Suprapubic skin (tissue), 4 donors: ENCODE measurements around the gene HECW1. TPM values are rescaled to one million over a fixed set of nuclear protein-coding genes. Genes with fewer than 3 reads are reported as not detected.

ENCODE experiments used
- DNase-seq, 2 donors: peaks; one replicate each; pipeline ENCODE4 v3.0.0-alpha.2; 2019; ENCODE audit warnings: low spot score in 2 of 2
- H3K27ac ChIP-seq: fragments of 200-600 bp; sonication (generic); one replicate; pipeline ENCODE4 v1.5.1; 2019
- H3K27me3 ChIP-seq: fragments of 200-600 bp; sonication (generic); one replicate; pipeline ENCODE4 v1.5.1; 2019
- H3K36me3 ChIP-seq: fragments of 200-600 bp; sonication (generic); one replicate; pipeline ENCODE4 v1.5.1; 2019
- H3K4me1 ChIP-seq: fragments of 200-600 bp; sonication (generic); one replicate; pipeline ENCODE4 v1.5.1; 2019
- H3K4me3 ChIP-seq: fragments of 200-600 bp; sonication (generic); one replicate; pipeline ENCODE4 v1.5.1; 2019; ENCODE audit warnings: mild to moderate bottlenecking
- H3K9me3 ChIP-seq: fragments of 200-600 bp; sonication (generic); one replicate; pipeline ENCODE4 v1.5.1; 2019
- EP300 ChIP-seq: sonication (generic); formaldehyde crosslinking; IDR thresholded peaks from one replicate; pipeline ENCODE4 v1.6.1; 2017; ENCODE audit warnings: antibody characterized with exemption
- POLR2A ChIP-seq, 2 donors: fragments of 450-650 bp; IDR thresholded peaks; one replicate each; pipeline ENCODE4 v1.6.1; 2017; ENCODE audit warnings: antibody characterized with exemption in 2 of 2, mild to moderate bottlenecking in 2 of 2, moderate library complexity in 2 of 2
- POLR2AphosphoS5 ChIP-seq, 3 donors: sonication (generic); formaldehyde crosslinking; IDR thresholded peaks; one replicate each; pipeline ENCODE4 v1.6.1; 2017; ENCODE audit warnings: antibody characterized with exemption in 3 of 3
- WGBS: methylation state at CpG from one replicate; pipeline ENCODE4 v1.1.5; 2018; 5-methylcytosine and 5-hydroxymethylcytosine counted together
- total RNA-seq, 4 donors: library from RNA; depleted of rRNA; stranded (reverse); fragments of >200 nt; gene quantifications; one replicate each; pipeline ENCODE4 v1.1.0, GENCODE V29; 2016
- TF ChIP-seq, protein P1 (sequence below), 2 donors: fragments of 200-600 bp in 1 of 2; fragments of 450-650 bp in 1 of 2; sonication (generic) in 1 of 2; IDR thresholded peaks; one replicate each; pipeline ENCODE4 v1.5.1; 2016 to 2019; ENCODE audit warnings: antibody characterized with exemption in 2 of 2, mild to moderate bottlenecking in 1 of 2, moderate library complexity in 1 of 2

The HECW1 gene
- total RNA-seq, 4 donors from 2014 or later: 0.17 to 0.73 (median 0.32) TPM; not detected in 1

- Histone ChIP-seq H3K27me3 (no peaks in the 10 kb centered on the region), H3K9me3 (no peaks in the 10 kb centered on the region), H3K27ac (no peak overlapping the region), H3K4me3 (no peak overlapping the region), H3K4me1 (no peaks in the 10 kb centered on the region), H3K36me3 (no peaks in the 10 kb centered on the region)
- WGBS: 35% methylated on average over 2 of the region's 2 CpGs
- no peak for DNase-seq
- TF ChIP-seq, protein P1, sequence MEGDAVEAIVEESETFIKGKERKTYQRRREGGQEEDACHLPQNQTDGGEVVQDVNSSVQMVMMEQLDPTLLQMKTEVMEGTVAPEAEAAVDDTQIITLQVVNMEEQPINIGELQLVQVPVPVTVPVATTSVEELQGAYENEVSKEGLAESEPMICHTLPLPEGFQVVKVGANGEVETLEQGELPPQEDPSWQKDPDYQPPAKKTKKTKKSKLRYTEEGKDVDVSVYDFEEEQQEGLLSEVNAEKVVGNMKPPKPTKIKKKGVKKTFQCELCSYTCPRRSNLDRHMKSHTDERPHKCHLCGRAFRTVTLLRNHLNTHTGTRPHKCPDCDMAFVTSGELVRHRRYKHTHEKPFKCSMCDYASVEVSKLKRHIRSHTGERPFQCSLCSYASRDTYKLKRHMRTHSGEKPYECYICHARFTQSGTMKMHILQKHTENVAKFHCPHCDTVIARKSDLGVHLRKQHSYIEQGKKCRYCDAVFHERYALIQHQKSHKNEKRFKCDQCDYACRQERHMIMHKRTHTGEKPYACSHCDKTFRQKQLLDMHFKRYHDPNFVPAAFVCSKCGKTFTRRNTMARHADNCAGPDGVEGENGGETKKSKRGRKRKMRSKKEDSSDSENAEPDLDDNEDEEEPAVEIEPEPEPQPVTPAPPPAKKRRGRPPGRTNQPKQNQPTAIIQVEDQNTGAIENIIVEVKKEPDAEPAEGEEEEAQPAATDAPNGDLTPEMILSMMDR (IDR thresholded peaks at IDR 0.05): no peak
- no peak for TF ChIP-seq POLR2A (IDR thresholded peaks at IDR 0.05)
- no peak for TF ChIP-seq EP300
- no peak for TF ChIP-seq POLR2AphosphoS5 (IDR thresholded peaks at IDR 0.05)
Observed at GRCh38 chr7:43395351-43395750, 282.9 kb downstream of the HECW1 start.

DNA sequence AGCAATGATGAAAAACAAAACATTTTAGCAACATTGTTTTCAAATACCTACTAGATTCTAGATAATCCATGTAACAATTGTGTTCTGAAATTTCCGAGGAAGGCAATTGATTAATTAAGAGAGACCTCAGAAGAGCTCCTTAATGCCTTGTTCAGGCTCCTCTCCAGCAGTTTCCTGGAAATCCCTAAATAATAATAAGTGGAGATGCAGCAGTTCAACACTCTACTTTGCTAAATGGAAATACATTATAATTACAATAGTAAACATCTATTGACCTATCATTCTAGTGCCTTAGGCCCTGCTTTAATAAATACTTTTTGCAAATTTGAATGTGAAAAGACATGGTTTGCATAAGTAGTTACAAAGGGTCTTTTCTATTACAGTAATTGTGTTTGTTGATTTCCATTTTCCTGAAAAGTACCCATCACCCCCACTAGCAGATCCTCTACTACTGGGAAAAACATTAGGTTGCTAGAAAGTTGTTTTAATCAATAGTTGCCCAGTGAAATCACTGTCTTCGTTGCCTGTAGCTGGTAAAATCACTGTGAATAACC, 283.8 kb downstream of the HECW1 start:
- WGBS: 65% methylated on average over 2 of the region's 2 CpGs

GRCh38 chr7:43398831-43399230, 286.4 kb downstream of the HECW1 start:
- H3K27ac ChIP-seq: no peak overlapping the region
- TF ChIP-seq EP300: no peak

More for the DNA sequence above, 283.8 kb downstream of the HECW1 start:
- Histone ChIP-seq H3K9me3 (no peaks in the 10 kb centered on the region), H3K27ac (no peak overlapping the region), H3K27me3 (peaks cover 4% of the 10 kb centered on the region), H3K4me3 (no peak overlapping the region), H3K4me1 (no peaks in the 10 kb centered on the region), H3K36me3 (no peaks in the 10 kb centered on the region)
- TF ChIP-seq EP300: no peak
- TF ChIP-seq, protein P1 (IDR thresholded peaks at IDR 0.05): no peak
- no peak for DNase-seq

GRCh38 chr7:43405948-43406347, 293.5 kb downstream of the HECW1 start:
- no peak for TF ChIP-seq POLR2AphosphoS5 (IDR thresholded peaks at IDR 0.05)
- no peak for TF ChIP-seq POLR2A (IDR thresholded peaks at IDR 0.05)
- TF ChIP-seq EP300: no peak
- TF ChIP-seq, protein P1 (IDR thresholded peaks at IDR 0.05): no peak
- 96% methylated on average over 2 of the region's 2 CpGs for WGBS

More at GRCh38 chr7:43398831-43399230, 286.4 kb downstream of the HECW1 start:
- DNase-seq: no peak
- Histone ChIP-seq H3K27me3 (peaks cover 4% of the 10 kb centered on the region), H3K9me3 (no peaks in the 10 kb centered on the region), H3K36me3 (no peaks in the 10 kb centered on the region), H3K4me3 (no peak overlapping the region), H3K4me1 (no peaks in the 10 kb centered on the region)

GRCh38 chr7:43406961-43407360, 294.5 kb downstream of the HECW1 start:
- 84% methylated on average over 5 of the region's 5 CpGs for WGBS
- Histone ChIP-seq H3K27ac (no peak overlapping the region), H3K36me3 (no peaks in the 10 kb centered on the region), H3K9me3 (no peaks in the 10 kb centered on the region), H3K4me1 (no peaks in the 10 kb centered on the region), H3K4me3 (no peak overlapping the region), H3K27me3 (no peaks in the 10 kb centered on the region)
- DNase-seq: no peak
- TF ChIP-seq POLR2A (IDR thresholded peaks at IDR 0.05) (no peak), EP300 (no peak), POLR2AphosphoS5 (IDR thresholded peaks at IDR 0.05) (no peak)
- TF ChIP-seq, protein P1 (IDR thresholded peaks at IDR 0.05): no peak

More at GRCh38 chr7:43405948-43406347, 293.5 kb downstream of the HECW1 start:
- no peaks in the 10 kb centered on the region for H3K36me3 ChIP-seq
- H3K27ac ChIP-seq: no peak overlapping the region
- DNase-seq: no peak
- peaks cover under 1% of the 10 kb centered on the region for H3K27me3 ChIP-seq
- H3K4me1 ChIP-seq: no peaks in the 10 kb centered on the region
- no peaks in the 10 kb centered on the region for H3K9me3 ChIP-seq
- H3K4me3 ChIP-seq: no peak overlapping the region

- Histone ChIP-seq H3K4me1 (no peaks in the 10 kb centered on the region), H3K9me3 (no peaks in the 10 kb centered on the region), H3K27me3 (no peaks in the 10 kb centered on the region), H3K27ac (no peak overlapping the region), H3K36me3 (no peaks in the 10 kb centered on the region), H3K4me3 (no peak overlapping the region)
- DNase-seq: no peak
- TF ChIP-seq, protein P1 (IDR thresholded peaks at IDR 0.05): no peak
- no peak for TF ChIP-seq POLR2A (IDR thresholded peaks at IDR 0.05)
- no peak for TF ChIP-seq EP300
- TF ChIP-seq POLR2AphosphoS5 (IDR thresholded peaks at IDR 0.05): no peak
- WGBS: 55% methylated on average over 5 of the region's 5 CpGs
Observed at GRCh38 chr7:43408981-43409380, 296.5 kb downstream of the HECW1 start.
